AG08396 (cell line): Measurements from ENCODE around the gene ZDHHC14.

ENCODE experiments used
- DNase-seq: peaks from one replicate; pipeline ENCODE4 v3.0.0; 2012; ENCODE audit warnings: low spot score, mixed read lengths

Gene ZDHHC14

GRCh38 chr6:157599191-157599590 is 218.2 kb downstream of the ZDHHC14 start:
- DNase-seq: no peak

- no peak for DNase-seq
These were observed 219.8 kb downstream of the ZDHHC14 start for GRCh38 chr6:157600807-157601206.

- no peak for DNase-seq
These were observed 221.7 kb downstream of the ZDHHC14 start for GRCh38 chr6:157602521-157603295.

GRCh38 chr6:157603314-157603940 is 222.4 kb downstream of the ZDHHC14 start:
- no peak for DNase-seq

- no peak for DNase-seq
These were observed 223.0 kb downstream of the ZDHHC14 start for GRCh38 chr6:157603971-157604370.

- no peak for DNase-seq
These were observed 223.8 kb downstream of the ZDHHC14 start for GRCh38 chr6:157604816-157605215.

- no peak for DNase-seq
These were observed 224.5 kb downstream of the ZDHHC14 start for GRCh38 chr6:157605484-157605883.

- no peak for DNase-seq
These were observed 225.5 kb downstream of the ZDHHC14 start for GRCh38 chr6:157606516-157606915.

- DNase-seq: no peak
These were observed 226.5 kb downstream of the ZDHHC14 start for GRCh38 chr6:157607317-157608109.

GRCh38 chr6:157608221-157609075 is 227.5 kb downstream of the ZDHHC14 start:
- no peak for DNase-seq

- DNase-seq: no peak
These were observed 228.1 kb downstream of the ZDHHC14 start for GRCh38 chr6:157609117-157609516.

GRCh38 chr6:157609556-157609955 is 228.6 kb downstream of the ZDHHC14 start:
- DNase-seq: no peak

- no peak for DNase-seq
These were observed 229.5 kb downstream of the ZDHHC14 start for GRCh38 chr6:157610451-157610999.

- DNase-seq: no peak
These were observed 230.4 kb downstream of the ZDHHC14 start for GRCh38 chr6:157611406-157611805.

- DNase-seq: peak; percentile 75
These were observed 232.1 kb downstream of the ZDHHC14 start for GRCh38 chr6:157613011-157613522.

GRCh38 chr6:157614026-157614568 is 233.1 kb downstream of the ZDHHC14 start:
- no peak for DNase-seq

- DNase-seq: no peak
These were observed 234.4 kb downstream of the ZDHHC14 start for GRCh38 chr6:157615420-157615769.

GRCh38 chr6:157615951-157616350 is 235.0 kb downstream of the ZDHHC14 start:
- no peak for DNase-seq

GRCh38 chr6:157620944-157621343 is 240.0 kb downstream of the ZDHHC14 start:
- no peak for DNase-seq

- DNase-seq: no peak
These were observed 240.4 kb downstream of the ZDHHC14 start for GRCh38 chr6:157621406-157621805.

- no peak for DNase-seq
These were observed 241.4 kb downstream of the ZDHHC14 start for GRCh38 chr6:157622427-157622826.
